CD14-positive monocyte (primary cell): ENCODE measurements around the gene SCART1. TPM values are rescaled to one million over a fixed set of nuclear protein-coding genes. Genes with fewer than 3 reads are reported as not detected.

Experiments used
- polyA plus RNA-seq, 3 donors: library from polyadenylated mRNA; depleted of rRNA in 1 of 3; unstranded in 2 of 3; stranded (reverse) in 1 of 3; fragments of 300-500 nt in 2 of 3; fragments of >200 nt in 1 of 3; fragmentation: Illumina TruSeq in 2 of 3; gene quantifications; 1 replicate in 2 of 3; 2 replicates in 1 of 3; pipeline ENCODE4 v1.2.3, GENCODE V29; 2012 to 2021

SCART1 gene
- polyA plus RNA-seq, 3 donors = 1.1 TPM; not detected in 2

Other genes with a start within 250 kb of the SCART1 start
- gene UTF1, start 223.7 kb upstream of the SCART1 start, polyA plus RNA-seq = under 1 TPM; 0.14 to 0.48 (median 0.24) TPM
- 10 to 100 TPM in 1 of 3 donors, 1 to 10 TPM in 2; 1.4 to 56.0 (median 1.6) TPM for gene VENTX, start 216.1 kb upstream of the SCART1 start, polyA plus RNA-seq
- gene ADAM8, start 177.1 kb upstream of the SCART1 start, polyA plus RNA-seq = 100 to 1,000 TPM in 1 of 3 donors, 10 to 100 TPM in 2; 32.7 to 228 (median 72.8) TPM
- gene TUBGCP2, start 145.1 kb upstream of the SCART1 start, polyA plus RNA-seq = 10 to 100 TPM; 25.9 to 78.6 (median 39.3) TPM
- gene ZNF511, start 145.0 kb upstream of the SCART1 start, polyA plus RNA-seq = 100 to 1,000 TPM in 1 of 3 donors, 10 to 100 TPM in 2; 30.3 to 118 (median 84.7) TPM
- not detected for gene CALY, start 117.0 kb upstream of the SCART1 start, polyA plus RNA-seq
- not detected for gene PRAP1, start 106.6 kb upstream of the SCART1 start, polyA plus RNA-seq
- gene FUOM, start 95.9 kb upstream of the SCART1 start, polyA plus RNA-seq = 10 to 100 TPM; 29.8 to 56.8 (median 39.0) TPM
- 100 to 1,000 TPM in 1 of 3 donors, 10 to 100 TPM in 2; 34.6 to 102 (median 85.1) TPM for gene ECHS1, start 80.6 kb upstream of the SCART1 start, polyA plus RNA-seq
- 1 to 10 TPM; 3.9 to 9.5 (median 9.3) TPM for gene PAOX, start 74.7 kb upstream of the SCART1 start, polyA plus RNA-seq
- gene MTG1, start 59.8 kb upstream of the SCART1 start, polyA plus RNA-seq = 10 to 100 TPM; 13.0 to 45.8 (median 17.1) TPM
- not detected for gene SPRN, start 29.3 kb upstream of the SCART1 start, polyA plus RNA-seq
- gene CYP2E1, start 73.4 kb downstream of the SCART1 start, polyA plus RNA-seq = not detected
- under 1 TPM in 1 of 3 donors, not detected in 2; 0.12 TPM for gene SYCE1, start 111.6 kb downstream of the SCART1 start, polyA plus RNA-seq
- not detected for gene FRG2B, start 172.8 kb downstream of the SCART1 start, polyA plus RNA-seq